Fibroblast of skin of back (primary cell): Measurements from ENCODE around the gene SPOCK1.
A peak's percentile ranks its signal among the peaks of the same experiment; 100 is the strongest.
"Not testable (repeated sequence)": the region's sequence is repeated elsewhere in the genome, so short reads cannot be mapped to it uniquely, and the experiment has no call there.

ENCODE experiments used
- DNase-seq: peaks from one replicate; pipeline ENCODE4 v3.0.0-alpha.2; 2013

Gene SPOCK1

DNA sequence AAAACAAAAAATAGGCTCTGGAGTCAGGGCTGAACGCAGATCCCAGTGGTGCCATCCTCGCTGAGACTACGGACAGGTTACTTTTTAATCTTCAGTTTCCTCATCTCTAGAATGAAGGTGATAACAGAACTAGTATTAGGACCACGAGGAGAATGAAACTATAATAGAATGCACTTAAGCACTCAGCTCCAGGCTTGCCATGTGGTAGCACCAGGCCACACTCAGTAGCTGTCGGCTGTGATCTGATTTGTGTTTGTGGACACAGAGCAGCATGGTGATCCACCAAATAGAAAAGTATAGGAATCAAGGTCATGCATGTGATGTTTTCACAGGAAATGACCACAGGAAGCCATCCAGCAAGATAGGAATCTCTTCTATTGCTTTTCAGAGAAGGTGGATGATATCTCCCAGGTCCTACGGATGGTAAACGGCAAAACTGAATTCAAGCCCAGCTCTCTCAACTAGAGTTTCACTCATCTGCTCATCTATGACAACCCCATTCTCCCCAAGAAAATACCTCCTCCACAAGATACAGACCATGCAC lies 498.0 kb downstream of the SPOCK1 start:
- DNase-seq, result no peak

- no peak for DNase-seq
Observed at GRCh38 chr5:136999787-137000186, 499.3 kb downstream of the SPOCK1 start.

GRCh38 chr5:136998854-136999357 lies 500.2 kb downstream of the SPOCK1 start:
- no peak for DNase-seq

DNA sequence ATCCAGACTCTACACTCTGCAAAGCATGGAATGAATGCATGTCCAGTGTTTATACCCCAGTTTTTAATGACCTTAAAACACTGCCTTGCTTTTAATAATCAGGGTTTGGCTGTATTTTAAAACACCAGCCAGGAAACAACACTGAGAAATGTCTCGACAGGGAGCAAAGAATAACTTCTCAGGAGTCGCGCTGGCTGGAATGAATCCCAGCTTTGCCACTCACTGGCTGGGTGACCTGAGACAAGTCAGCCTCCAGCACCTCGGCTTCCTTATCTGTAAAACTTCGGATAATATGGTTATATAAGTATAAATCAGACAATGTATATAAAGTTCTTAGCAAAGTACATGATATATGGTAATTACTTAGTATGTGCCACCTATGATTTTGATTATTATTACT lies 505.0 kb downstream of the SPOCK1 start:
- no peak for DNase-seq

GRCh38 chr5:136992796-136993489 lies 506.2 kb downstream of the SPOCK1 start:
- no peak for DNase-seq

GRCh38 chr5:136985785-136986475 lies 513.2 kb downstream of the SPOCK1 start:
- DNase-seq, result no peak

- no peak for DNase-seq
Observed at GRCh38 chr5:136984772-136985446, 514.2 kb downstream of the SPOCK1 start.

DNA sequence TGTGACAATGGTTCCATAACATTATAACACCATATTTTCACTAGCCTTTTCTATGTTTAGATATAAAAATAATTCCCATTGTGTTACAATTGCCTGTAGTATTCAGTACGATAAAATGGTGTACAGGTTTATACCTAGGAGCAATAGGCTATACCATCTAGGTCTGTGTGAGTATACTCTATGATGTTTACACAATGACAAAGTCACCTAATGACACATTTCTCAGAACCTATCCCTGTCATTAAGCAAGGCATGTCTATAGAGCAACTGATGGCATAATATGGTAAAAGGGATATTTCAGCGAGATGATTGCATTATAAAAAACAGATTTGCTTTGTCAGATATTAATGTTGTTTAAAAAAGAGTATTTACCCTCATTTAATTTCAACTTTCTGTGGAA lies 517.2 kb downstream of the SPOCK1 start:
- DNase-seq, result no peak

GRCh38 chr5:136979131-136979530 lies 520.0 kb downstream of the SPOCK1 start:
- peak; percentile 15 for DNase-seq

- no peak for DNase-seq
Observed at GRCh38 chr5:136963504-136963903, 535.6 kb downstream of the SPOCK1 start.

DNA sequence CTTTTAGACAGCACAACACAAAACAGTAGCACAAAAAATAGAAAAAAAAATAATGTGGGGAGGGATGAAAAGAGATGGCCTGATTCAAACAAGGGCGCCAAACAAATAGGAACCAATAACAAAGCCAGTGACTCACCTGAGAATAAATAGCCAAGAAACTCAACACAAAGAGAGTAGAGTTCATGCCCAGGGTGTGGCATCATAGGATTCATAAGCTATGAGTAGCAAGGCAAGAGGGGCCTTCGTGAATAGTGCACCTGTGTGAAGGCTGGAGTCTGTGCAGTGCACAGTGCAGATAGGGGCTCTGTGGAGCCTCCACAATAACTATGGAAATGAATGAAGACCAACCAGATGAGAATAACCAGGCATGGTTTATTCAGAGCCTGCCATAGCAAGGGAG lies 541.7 kb downstream of the SPOCK1 start:
- no peak for DNase-seq

- not testable (repeated sequence) for DNase-seq
Observed at GRCh38 chr5:136954142-136954541, 545.0 kb downstream of the SPOCK1 start.

- DNase-seq, result not testable (repeated sequence)
Observed at GRCh38 chr5:136953346-136954069, 545.6 kb downstream of the SPOCK1 start.

DNA sequence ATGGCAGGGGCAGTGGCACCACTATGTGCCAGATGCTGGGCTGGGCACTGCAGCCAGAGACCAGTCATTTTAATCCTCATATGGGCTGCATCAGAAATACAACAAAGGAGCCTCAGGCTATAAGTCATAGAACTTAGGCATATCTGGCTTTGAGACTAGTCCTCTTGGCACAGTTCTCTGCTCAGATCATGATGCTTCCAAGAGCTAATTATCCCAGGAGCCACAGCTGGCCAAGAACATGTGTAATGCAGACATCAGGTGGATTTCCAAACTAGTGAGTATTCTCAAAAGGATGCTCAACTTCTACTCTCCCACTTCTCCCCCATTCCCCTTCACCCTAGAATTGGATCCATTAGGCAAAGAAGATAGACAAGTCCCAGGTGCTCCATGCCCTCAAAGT lies 571.6 kb downstream of the SPOCK1 start:
- DNase-seq, result no peak

- no peak for DNase-seq
Observed at GRCh38 chr5:136926073-136926472, 573.1 kb downstream of the SPOCK1 start.
